ENCODE data around the gene FCRL4.

FCRL4 gene

DNA sequence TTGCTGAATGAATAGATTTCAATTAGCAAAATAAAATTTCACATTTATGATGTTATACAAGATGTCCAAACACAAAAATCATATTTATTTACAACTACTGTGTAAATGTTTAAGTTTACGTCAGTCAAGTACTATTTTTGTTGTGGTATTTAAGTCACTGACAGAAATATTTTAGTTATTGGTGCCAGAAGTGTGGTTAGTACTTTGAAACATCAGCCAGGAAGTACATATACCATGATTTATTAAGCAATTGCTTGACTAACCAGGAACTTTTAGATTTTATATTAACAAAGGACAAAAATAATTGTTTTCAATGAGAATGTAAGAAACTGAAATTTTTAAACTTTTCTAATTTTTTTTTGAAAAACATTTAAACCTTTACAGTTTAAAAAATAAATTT, 2.4 kb upstream of the FCRL4 start:
- Histone ChIP-seq H3K4me2 (ENCODE audit: low read depth, low read length) (no peak overlapping the region), H3K27me3 (replicated peaks; ENCODE audit: insufficient read depth, low read length) (peaks cover 60% of the 10 kb centered on the region), H3K79me2 (ENCODE audit: low read length) (no peaks in the 10 kb centered on the region), H3K9me2 (replicated peaks; ENCODE audit: insufficient read depth, low read length) (no peaks in the 10 kb centered on the region), H3K27ac (ENCODE audit: low read length) (no peak overlapping the region), H3K9ac (ENCODE audit: low read length) (no peak overlapping the region), H3K4me1 (ENCODE audit: low read length) (peaks cover 35% of the 10 kb centered on the region), H2AFZ (ENCODE audit: low read length) (no peak overlapping the region), H3K4me3 (ENCODE audit: low read length) (no peak overlapping the region), H3F3A (ENCODE audit: insufficient read depth, low read length) (peaks cover 29% of the 10 kb centered on the region), H3K36me3 (replicated peaks; ENCODE audit: insufficient read depth, low read length) (no peaks in the 10 kb centered on the region), H4K20me1 (ENCODE audit: insufficient read depth, low read length) (0 out of 2 replicates have a peak, but pooled peaks cover 3% of the 10 kb centered on the region), H3K9me3 (replicated peaks; ENCODE audit: insufficient read depth, low read length) (no peaks in the 10 kb centered on the region)
- DNase-seq: no peak
- TF ChIP-seq, protein P1, sequence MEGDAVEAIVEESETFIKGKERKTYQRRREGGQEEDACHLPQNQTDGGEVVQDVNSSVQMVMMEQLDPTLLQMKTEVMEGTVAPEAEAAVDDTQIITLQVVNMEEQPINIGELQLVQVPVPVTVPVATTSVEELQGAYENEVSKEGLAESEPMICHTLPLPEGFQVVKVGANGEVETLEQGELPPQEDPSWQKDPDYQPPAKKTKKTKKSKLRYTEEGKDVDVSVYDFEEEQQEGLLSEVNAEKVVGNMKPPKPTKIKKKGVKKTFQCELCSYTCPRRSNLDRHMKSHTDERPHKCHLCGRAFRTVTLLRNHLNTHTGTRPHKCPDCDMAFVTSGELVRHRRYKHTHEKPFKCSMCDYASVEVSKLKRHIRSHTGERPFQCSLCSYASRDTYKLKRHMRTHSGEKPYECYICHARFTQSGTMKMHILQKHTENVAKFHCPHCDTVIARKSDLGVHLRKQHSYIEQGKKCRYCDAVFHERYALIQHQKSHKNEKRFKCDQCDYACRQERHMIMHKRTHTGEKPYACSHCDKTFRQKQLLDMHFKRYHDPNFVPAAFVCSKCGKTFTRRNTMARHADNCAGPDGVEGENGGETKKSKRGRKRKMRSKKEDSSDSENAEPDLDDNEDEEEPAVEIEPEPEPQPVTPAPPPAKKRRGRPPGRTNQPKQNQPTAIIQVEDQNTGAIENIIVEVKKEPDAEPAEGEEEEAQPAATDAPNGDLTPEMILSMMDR (IDR thresholded peaks at IDR 0.05; ENCODE audit: low read length): no peak
- TF ChIP-seq EZH2 (optimal IDR thresholded peaks at IDR 0.05; ENCODE audit: low read depth, low read length) (no peak), EZH2phosphoT487 (IDR thresholded peaks at IDR 0.05; ENCODE audit: low read length) (no peak)

DNA sequence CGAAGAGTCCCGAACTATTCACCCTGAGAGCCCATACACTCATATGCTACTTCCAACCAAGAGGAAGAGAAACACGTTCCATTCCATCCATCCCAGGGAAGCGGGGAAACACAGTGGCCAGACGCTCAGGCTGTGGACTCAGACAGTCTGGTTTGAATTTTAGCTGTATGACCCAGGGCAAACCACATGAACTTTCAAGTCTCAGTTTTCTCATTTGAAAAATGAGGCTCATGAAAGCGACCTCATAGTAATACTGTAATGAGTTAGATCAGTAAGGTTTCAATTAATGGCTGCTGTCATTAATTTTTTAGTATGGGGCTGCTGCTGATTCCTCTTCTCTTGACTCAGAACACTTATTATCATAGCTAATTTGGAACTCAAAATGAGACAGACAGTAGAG, 1.5 kb downstream of the FCRL4 start:
- Histone ChIP-seq H3K9me3 (replicated peaks; ENCODE audit: insufficient read depth, low read length) (no peaks in the 10 kb centered on the region), H2AFZ (ENCODE audit: low read length) (no peak overlapping the region), H3K27ac (ENCODE audit: low read length) (no peak overlapping the region), H3K9ac (ENCODE audit: low read length) (no peak overlapping the region), H3K4me1 (ENCODE audit: low read length) (peaks cover 43% of the 10 kb centered on the region), H3F3A (ENCODE audit: insufficient read depth, low read length) (peaks cover 35% of the 10 kb centered on the region), H3K79me2 (ENCODE audit: low read length) (no peaks in the 10 kb centered on the region), H3K4me2 (ENCODE audit: low read depth, low read length) (peak overlapping the region; percentile 39), H3K27me3 (replicated peaks; ENCODE audit: insufficient read depth, low read length) (peaks cover 70% of the 10 kb centered on the region), H3K36me3 (replicated peaks; ENCODE audit: insufficient read depth, low read length) (no peaks in the 10 kb centered on the region), H3K4me3 (ENCODE audit: low read length) (no peak overlapping the region), H4K20me1 (ENCODE audit: insufficient read depth, low read length) (0 out of 2 replicates have a peak, but pooled peaks cover 3% of the 10 kb centered on the region), H3K9me2 (replicated peaks; ENCODE audit: insufficient read depth, low read length) (no peaks in the 10 kb centered on the region)
- DNase-seq: peak; percentile 59
- TF ChIP-seq EZH2phosphoT487 (IDR thresholded peaks at IDR 0.05; ENCODE audit: low read length) (no peak), EZH2 (optimal IDR thresholded peaks at IDR 0.05; ENCODE audit: low read depth, low read length) (no peak)
- TF ChIP-seq, protein P1 (IDR thresholded peaks at IDR 0.05; ENCODE audit: low read length): no peak

DNA sequence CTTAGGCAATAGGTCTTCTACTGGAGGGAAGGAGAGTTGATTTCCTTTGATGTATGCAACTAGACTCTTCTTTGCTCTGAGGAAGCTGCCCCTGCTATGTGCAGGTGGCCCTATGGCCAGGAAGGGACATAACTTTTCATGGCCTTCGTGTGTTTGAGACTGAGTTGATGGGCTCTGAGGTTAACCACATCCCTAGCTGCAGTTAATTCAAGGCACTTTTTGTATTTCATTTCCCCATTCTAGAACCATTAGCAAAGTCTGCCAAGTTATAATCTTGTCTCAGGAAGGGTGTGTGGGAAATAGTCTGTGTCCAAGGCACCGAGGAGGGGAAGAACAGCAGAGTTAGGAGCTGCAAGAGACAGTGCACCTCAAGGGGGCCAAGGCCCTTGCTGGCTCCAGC, 2.5 kb downstream of the FCRL4 start:
- H3K4me2 ChIP-seq (ENCODE audit: low read depth, low read length): peak overlapping the region; percentile 39
- DNase-seq: peak; percentile 88
- H3F3A ChIP-seq (ENCODE audit: insufficient read depth, low read length): peaks cover 35% of the 10 kb centered on the region
- no peak overlapping the region for H3K9ac ChIP-seq (ENCODE audit: low read length)
- no peaks in the 10 kb centered on the region for H3K79me2 ChIP-seq (ENCODE audit: low read length)
- H2AFZ ChIP-seq (ENCODE audit: low read length): no peak overlapping the region
- H3K4me1 ChIP-seq (ENCODE audit: low read length): peaks cover 43% of the 10 kb centered on the region
- no peak overlapping the region for H3K27ac ChIP-seq (ENCODE audit: low read length)
- no peak overlapping the region for H3K4me3 ChIP-seq (ENCODE audit: low read length)
- H3K9me3 ChIP-seq (replicated peaks; ENCODE audit: insufficient read depth, low read length): no peaks in the 10 kb centered on the region
- H4K20me1 ChIP-seq (ENCODE audit: insufficient read depth, low read length): 0 out of 2 replicates have a peak, but pooled peaks cover 3% of the 10 kb centered on the region
- TF ChIP-seq EZH2phosphoT487 (IDR thresholded peaks at IDR 0.05; ENCODE audit: low read length) (0 out of 2 replicates have a peak, but pooled peaks have one; percentile 86), EZH2 (optimal IDR thresholded peaks at IDR 0.05; ENCODE audit: low read depth, low read length) (no peak)
- peaks cover 71% of the 10 kb centered on the region for H3K27me3 ChIP-seq (replicated peaks; ENCODE audit: insufficient read depth, low read length)
- no peaks in the 10 kb centered on the region for H3K9me2 ChIP-seq (replicated peaks; ENCODE audit: insufficient read depth, low read length)
- H3K36me3 ChIP-seq (replicated peaks; ENCODE audit: insufficient read depth, low read length): no peaks in the 10 kb centered on the region

DNA sequence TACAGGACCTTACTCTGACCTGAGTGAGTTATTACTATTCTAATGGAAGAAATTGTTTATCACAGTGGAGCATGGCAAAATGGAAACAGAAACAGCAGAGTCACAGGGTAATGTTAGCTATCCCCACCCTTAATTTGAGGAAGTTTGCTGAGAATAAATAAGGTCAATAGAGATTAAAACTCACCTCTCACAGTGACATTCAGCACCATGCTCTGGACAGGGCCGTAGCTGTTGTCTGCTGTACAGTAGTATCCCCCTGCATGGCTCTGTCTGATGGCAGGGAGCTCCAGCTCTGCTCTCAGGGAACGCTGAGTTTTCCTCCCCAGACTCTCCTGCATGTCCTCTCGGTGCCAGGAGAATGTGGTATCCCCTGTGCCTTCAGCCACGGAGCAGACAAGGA, 11.9 kb downstream of the FCRL4 start:
- Histone ChIP-seq H3K79me2 (ENCODE audit: low read length) (no peaks in the 10 kb centered on the region), H3F3A (ENCODE audit: insufficient read depth, low read length) (no peaks in the 10 kb centered on the region), H3K36me3 (replicated peaks; ENCODE audit: insufficient read depth, low read length) (no peaks in the 10 kb centered on the region), H3K27ac (ENCODE audit: low read length) (no peak overlapping the region), H3K9ac (ENCODE audit: low read length) (no peak overlapping the region), H2AFZ (ENCODE audit: low read length) (no peak overlapping the region), H3K4me3 (ENCODE audit: low read length) (no peak overlapping the region), H4K20me1 (ENCODE audit: insufficient read depth, low read length) (no peaks in the 10 kb centered on the region), H3K4me1 (ENCODE audit: low read length) (no peaks in the 10 kb centered on the region), H3K27me3 (replicated peaks; ENCODE audit: insufficient read depth, low read length) (peaks cover 42% of the 10 kb centered on the region), H3K9me2 (replicated peaks; ENCODE audit: insufficient read depth, low read length) (no peaks in the 10 kb centered on the region), H3K4me2 (ENCODE audit: low read depth, low read length) (no peak overlapping the region), H3K9me3 (replicated peaks; ENCODE audit: insufficient read depth, low read length) (no peaks in the 10 kb centered on the region)
- DNase-seq: peak; percentile 32
- no peak for TF ChIP-seq EZH2phosphoT487 (IDR thresholded peaks at IDR 0.05; ENCODE audit: low read length)
- no peak for TF ChIP-seq EZH2 (optimal IDR thresholded peaks at IDR 0.05; ENCODE audit: low read depth, low read length)
- TF ChIP-seq, protein P1 (IDR thresholded peaks at IDR 0.05; ENCODE audit: low read length): no peak

Data from MM.1S (cell line).